Activated naive CD8-positive, alpha-beta T cell treated with anti-CD3 and anti-CD28 coated beads, Interleukin-2, amount 50 U/mL, for 24 hours (primary cell): ENCODE measurements around the gene RSPRY1.
A peak's percentile ranks its signal among the peaks of the same experiment; 100 is the strongest.

Experiments
- ATAC-seq: fragments of 150-1000 bp; cut with Tn5 transposase; one replicate; pipeline ENCODE4 v1.10.0; 2021
- DNase-seq: peaks from one replicate; pipeline ENCODE4 v3.0.0; 2021
- H3K27ac Mint-ChIP-seq: one replicate; pipeline ENCODE4 v1.8.0; 2021; ENCODE audit warnings: mild to moderate bottlenecking, mixed read lengths
- H3K27me3 Mint-ChIP-seq: one replicate; pipeline ENCODE4 v1.8.0; 2021; ENCODE audit warnings: mixed read lengths
- H3K36me3 Mint-ChIP-seq: one replicate; pipeline ENCODE4 v1.8.0; 2021; ENCODE audit warnings: low read depth, mixed read lengths
- H3K4me1 Mint-ChIP-seq: one replicate; pipeline ENCODE4 v1.8.0; 2021; ENCODE audit warnings: mixed read lengths
- H3K4me3 Mint-ChIP-seq: one replicate; pipeline ENCODE4 v1.8.0; 2021; ENCODE audit warnings: mild to moderate bottlenecking, moderate library complexity, mixed read lengths
- H3K9me3 Mint-ChIP-seq: one replicate; pipeline ENCODE4 v1.8.0; 2021; ENCODE audit warnings: mixed read lengths

The RSPRY1 gene

GRCh38 chr16:57166451-57166850 lies 19.7 kb upstream of the RSPRY1 start:
- peaks cover 38% of the 10 kb centered on the region for H3K36me3 Mint-ChIP-seq
- no peak for DNase-seq
- no peaks in the 10 kb centered on the region for H3K4me1 Mint-ChIP-seq
- H3K9me3 Mint-ChIP-seq, result no peaks in the 10 kb centered on the region
- no peak for ATAC-seq
- H3K27me3 Mint-ChIP-seq, result no peaks in the 10 kb centered on the region
- H3K4me3 Mint-ChIP-seq, result no peak overlapping the region
- H3K27ac Mint-ChIP-seq, result no peak overlapping the region

- ATAC-seq, result no peak
- Mint-ChIP-seq H3K36me3 (peaks cover 41% of the 10 kb centered on the region), H3K4me3 (no peak overlapping the region)
Measured at GRCh38 chr16:57166951-57167350, 19.2 kb upstream of the RSPRY1 start.

GRCh38 chr16:57167538-57167937 lies 18.6 kb upstream of the RSPRY1 start:
- Mint-ChIP-seq H3K4me1 (no peaks in the 10 kb centered on the region), H3K27me3 (no peaks in the 10 kb centered on the region), H3K4me3 (no peak overlapping the region), H3K27ac (no peak overlapping the region), H3K36me3 (peaks cover 44% of the 10 kb centered on the region), H3K9me3 (no peaks in the 10 kb centered on the region)
- ATAC-seq (no peak), DNase-seq (no peak)

More at GRCh38 chr16:57166951-57167350, 19.2 kb upstream of the RSPRY1 start:
- Mint-ChIP-seq H3K4me1 (no peaks in the 10 kb centered on the region), H3K27me3 (no peaks in the 10 kb centered on the region), H3K9me3 (no peaks in the 10 kb centered on the region), H3K27ac (no peak overlapping the region)
- DNase-seq, result no peak

GRCh38 chr16:57167953-57168352 lies 18.2 kb upstream of the RSPRY1 start:
- H3K27ac Mint-ChIP-seq, result no peak overlapping the region
- ATAC-seq (peak; percentile 49), DNase-seq (no peak)

GRCh38 chr16:57169327-57169726 lies 16.8 kb upstream of the RSPRY1 start:
- Mint-ChIP-seq H3K9me3 (no peaks in the 10 kb centered on the region), H3K27ac (no peak overlapping the region), H3K4me3 (no peak overlapping the region), H3K4me1 (no peaks in the 10 kb centered on the region), H3K27me3 (no peaks in the 10 kb centered on the region), H3K36me3 (peaks cover 41% of the 10 kb centered on the region)
- ATAC-seq (no peak), DNase-seq (no peak)

More at GRCh38 chr16:57167953-57168352, 18.2 kb upstream of the RSPRY1 start:
- no peaks in the 10 kb centered on the region for H3K4me1 Mint-ChIP-seq
- H3K36me3 Mint-ChIP-seq, result peaks cover 46% of the 10 kb centered on the region
- H3K9me3 Mint-ChIP-seq, result no peaks in the 10 kb centered on the region
- no peaks in the 10 kb centered on the region for H3K27me3 Mint-ChIP-seq
- H3K4me3 Mint-ChIP-seq, result no peak overlapping the region

GRCh38 chr16:57172721-57173290 lies 13.3 kb upstream of the RSPRY1 start:
- no peaks in the 10 kb centered on the region for H3K27me3 Mint-ChIP-seq
- H3K4me3 Mint-ChIP-seq, result no peak overlapping the region
- ATAC-seq (no peak), DNase-seq (no peak)
- H3K4me1 Mint-ChIP-seq, result no peaks in the 10 kb centered on the region
- H3K9me3 Mint-ChIP-seq, result no peaks in the 10 kb centered on the region
- H3K27ac Mint-ChIP-seq, result no peak overlapping the region
- H3K36me3 Mint-ChIP-seq, result peaks cover 32% of the 10 kb centered on the region

GRCh38 chr16:57175896-57176295 lies 10.2 kb upstream of the RSPRY1 start:
- DNase-seq (no peak), ATAC-seq (no peak)
- H3K27ac Mint-ChIP-seq, result no peak overlapping the region
- no peaks in the 10 kb centered on the region for H3K4me1 Mint-ChIP-seq
- H3K36me3 Mint-ChIP-seq, result peaks cover 22% of the 10 kb centered on the region
- H3K4me3 Mint-ChIP-seq, result no peak overlapping the region
- no peaks in the 10 kb centered on the region for H3K27me3 Mint-ChIP-seq
- H3K9me3 Mint-ChIP-seq, result no peaks in the 10 kb centered on the region

- Mint-ChIP-seq H3K4me3 (no peak overlapping the region), H3K27ac (no peak overlapping the region), H3K27me3 (no peaks in the 10 kb centered on the region), H3K4me1 (peaks cover 3% of the 10 kb centered on the region), H3K9me3 (no peaks in the 10 kb centered on the region), H3K36me3 (peaks cover 9% of the 10 kb centered on the region)
- DNase-seq (no peak), ATAC-seq (no peak)
Measured at GRCh38 chr16:57178196-57178595, 7.9 kb upstream of the RSPRY1 start.

- Mint-ChIP-seq H3K36me3 (peaks cover 4% of the 10 kb centered on the region), H3K4me1 (peaks cover 7% of the 10 kb centered on the region), H3K4me3 (no peak overlapping the region), H3K27me3 (no peaks in the 10 kb centered on the region), H3K27ac (no peak overlapping the region), H3K9me3 (no peaks in the 10 kb centered on the region)
- ATAC-seq, result no peak
- no peak for DNase-seq
Measured at GRCh38 chr16:57178793-57179212, 7.3 kb upstream of the RSPRY1 start.

- Mint-ChIP-seq H3K4me1 (peaks cover 12% of the 10 kb centered on the region), H3K36me3 (peaks cover 4% of the 10 kb centered on the region), H3K27ac (no peak overlapping the region), H3K4me3 (no peak overlapping the region), H3K9me3 (no peaks in the 10 kb centered on the region), H3K27me3 (no peaks in the 10 kb centered on the region)
- no peak for ATAC-seq
- no peak for DNase-seq
Measured at GRCh38 chr16:57179215-57179828, 6.8 kb upstream of the RSPRY1 start.

GRCh38 chr16:57184113-57184512 lies 2.0 kb upstream of the RSPRY1 start:
- Mint-ChIP-seq H3K4me1 (peaks cover 40% of the 10 kb centered on the region), H3K27ac (peak overlapping the region; percentile 5)

GRCh38 chr16:57184887-57185445 lies 1.2 kb upstream of the RSPRY1 start:
- Mint-ChIP-seq H3K27me3 (peaks cover 2% of the 10 kb centered on the region), H3K9me3 (no peaks in the 10 kb centered on the region), H3K27ac (peak overlapping the region; percentile 84), H3K36me3 (peaks cover 15% of the 10 kb centered on the region), H3K4me3 (peak overlapping the region; percentile 95), H3K4me1 (peaks cover 44% of the 10 kb centered on the region)
- ATAC-seq (no peak), DNase-seq (peak; percentile 3)

More at GRCh38 chr16:57184113-57184512, 2.0 kb upstream of the RSPRY1 start:
- H3K27me3 Mint-ChIP-seq, result peaks cover 2% of the 10 kb centered on the region
- ATAC-seq, result no peak
- H3K36me3 Mint-ChIP-seq, result peaks cover 13% of the 10 kb centered on the region
- no peaks in the 10 kb centered on the region for H3K9me3 Mint-ChIP-seq
- DNase-seq, result no peak
- peak overlapping the region; percentile 95 for H3K4me3 Mint-ChIP-seq

- ATAC-seq (peak; percentile 26), DNase-seq (peak; percentile 38)
- H3K27me3 Mint-ChIP-seq, result peaks cover 2% of the 10 kb centered on the region
- no peaks in the 10 kb centered on the region for H3K9me3 Mint-ChIP-seq
- peaks cover 47% of the 10 kb centered on the region for H3K4me1 Mint-ChIP-seq
- peak overlapping the region; percentile 95 for H3K4me3 Mint-ChIP-seq
- H3K27ac Mint-ChIP-seq, result peak overlapping the region; percentile 84
- H3K36me3 Mint-ChIP-seq, result peaks cover 17% of the 10 kb centered on the region
Measured at GRCh38 chr16:57185446-57185944, 634 bp upstream of the RSPRY1 start.

- DNase-seq, result peak; percentile 27
- no peak for ATAC-seq
- Mint-ChIP-seq H3K9me3 (no peaks in the 10 kb centered on the region), H3K4me1 (peaks cover 55% of the 10 kb centered on the region), H3K4me3 (peak overlapping the region; percentile 95), H3K27me3 (peaks cover 2% of the 10 kb centered on the region), H3K36me3 (peaks cover 17% of the 10 kb centered on the region), H3K27ac (peak overlapping the region; percentile 84)
Measured at GRCh38 chr16:57186872-57187854, 1.0 kb downstream of the RSPRY1 start.
